HepG2 (cell line): ENCODE data around the gene PGA5. TPM values are rescaled to one million over a fixed set of nuclear protein-coding genes. Genes with fewer than 3 reads are reported as not detected.
"Not testable (repeated sequence)": the region's sequence is repeated elsewhere in the genome, so short reads cannot be mapped to it uniquely, and the experiment has no call there.

Source experiments
- ATAC-seq: fragments of 200-7000 bp; cut with Tn5 transposase; 3 replicates; pipeline ENCODE4 v1.9.1; 2020; ENCODE audit warnings: mild to moderate bottlenecking, moderate library complexity
- BruUV-seq: library from RNA; stranded (reverse); fragments of 400-500 nt; replicated peaks from 2 replicates; lab custom pipeline; 2021; lab: Mats Ljungman, UMichigan
- CTCF ChIA-PET: fragments of 300-600 bp; formaldehyde crosslinking; extraction: SDS; loops from one replicate; lab custom pipeline; 2021; ENCODE audit warnings: low total read pairs, inconsistent platforms, low intra/inter-chr PET ratio; lab: Yijun Ruan, JAX
- POLR2A ChIA-PET: fragments of 350-600 bp; sonication (Branson Sonifier 250); formaldehyde crosslinking; loops from one replicate; lab custom pipeline; 2020; ENCODE audit warnings: antibody characterized with exemption, inconsistent platforms; lab: Yijun Ruan, JAX
- DNase-seq: peaks from one replicate; pipeline ENCODE4 v3.0.0-alpha.2; 2015; ENCODE audit warnings: low spot score
- FAIRE-seq: peaks from 3 replicates; lab custom pipeline; 2011; peaks lifted over from hg19 to GRCh38; lab: Jason Lieb, UNC
- H2AFZ ChIP-seq: one replicate; pipeline ENCODE4 v1.6.1; 2011; ENCODE audit warnings: low read length, inconsistent platforms
- H3K27ac ChIP-seq: fragments of 300-600 bp; 3 replicates; pipeline ENCODE4 v1.8.0; 2011; ENCODE audit warnings: mixed run types, mild to moderate bottlenecking, mixed read lengths, low read length, inconsistent platforms; ENCODE audit not compliant: insufficient read depth; ENCODE audit errors: extremely low read length
- H3K27me3 ChIP-seq, 2 experiments: fragments of 200-600 bp in 1 of 2; 2 replicates in 1 of 2; 3 replicates in 1 of 2; pipeline versions ENCODE4 v1.6.0 to v1.8.0; 2011; ENCODE audit warnings: low read length in 2 of 2, mild to moderate bottlenecking in 2 of 2, moderate library complexity in 2 of 2, inconsistent platforms in 1 of 2; ENCODE audit not compliant: insufficient read depth in 2 of 2, control insufficient read depth in 1 of 2
- H3K36me3 ChIP-seq, 2 experiments: fragments of 200-600 bp in 1 of 2; replicated peaks in 1 of 2; 2 replicates in 1 of 2; 3 replicates in 1 of 2; pipeline versions ENCODE4 v1.5.1 to v1.8.0; 2011; ENCODE audit warnings: low read length in 2 of 2, inconsistent platforms in 1 of 2; ENCODE audit not compliant: insufficient read depth in 2 of 2, control insufficient read depth in 1 of 2
- H3K4me1 ChIP-seq: 2 replicates; pipeline ENCODE4 v1.5.1; 2012; ENCODE audit warnings: low read length, inconsistent platforms; ENCODE audit not compliant: insufficient read depth
- H3K4me2 ChIP-seq: 2 replicates; pipeline ENCODE4 v1.6.0; 2011; ENCODE audit warnings: low read depth, low read length, inconsistent platforms
- H3K4me3 ChIP-seq, 3 experiments: fragments of 200-600 bp in 1 of 3; sonication (generic), shearing (Covaris generic) in 1 of 3; replicated peaks in 1 of 3; 2 replicates each; pipeline ENCODE4 v1.5.1; 2011 to 2016; ENCODE audit warnings: low read length in 3 of 3, inconsistent platforms in 2 of 3, low read depth in 2 of 3, mild to moderate bottlenecking in 2 of 3, control low read depth in 1 of 3, mixed read lengths in 1 of 3; ENCODE audit not compliant: insufficient read depth in 1 of 3
- H3K79me2 ChIP-seq: one replicate; pipeline ENCODE4 v1.6.1; 2011; ENCODE audit warnings: low read length, inconsistent platforms; ENCODE audit not compliant: insufficient read depth
- H3K9ac ChIP-seq: 2 replicates; pipeline ENCODE4 v1.6.0; 2011; ENCODE audit warnings: mild to moderate bottlenecking, low read depth, low read length, inconsistent platforms; ENCODE audit not compliant: insufficient read depth
- H3K9me3 ChIP-seq: 2 replicates; pipeline ENCODE4 v1.5.1; 2012; ENCODE audit warnings: mild to moderate bottlenecking, low read length
- H4K20me1 ChIP-seq: 2 replicates; pipeline ENCODE4 v1.6.0; 2011; ENCODE audit warnings: inconsistent platforms, mild to moderate bottlenecking, low read length, moderate library complexity; ENCODE audit not compliant: insufficient read depth
- WGBS: methylation state at CpG from one replicate; pipeline ENCODE4 v1.1.6; 2017; ENCODE audit warnings: low lambda C conversion rate; 5-methylcytosine and 5-hydroxymethylcytosine counted together
- in situ Hi-C: cut with HindIII; loops from 2 replicates; pipeline ENCODE4 v1.10.0; 2017; ENCODE audit warnings: low pct_unique_long_range_greater_than_20kb; ENCODE audit not compliant: extremely low pct_ligation_motif_present
- intact Hi-C: fragments of 100-400 bp; cut with micrococcal nuclease; formaldehyde crosslinking; loops from one replicate; pipeline ENCODE4 v1.10.0; 2022; ENCODE audit not compliant: unreplicated experiment
- polyA plus RNA-seq, 8 experiments: library from polyadenylated mRNA; depleted of rRNA in 3 of 8; stranded (reverse) in 7 of 8; unstranded in 1 of 8; fragments of >200 nt; fragmentation: Illumina TruSeq in 4 of 8; extraction: Trizol in 4 of 8; gene quantifications; 2 replicates each; pipeline versions ENCODE4 v1.2.1 to v1.2.3, GENCODE V29; 2011 to 2016; ENCODE audit warnings: low read depth in 4 of 8, missing spikeins in 1 of 8, mixed read lengths in 1 of 8; ENCODE audit not compliant: insufficient read depth in 1 of 8
- total RNA-seq, 5 experiments: library from RNA; depleted of rRNA; stranded (reverse); fragments of >200 nt; fragmentation: Illumina TruSeq; extraction: Trizol; gene quantifications; 2 replicates each; pipeline ENCODE4 v1.2.3, GENCODE V29; 2016; ENCODE audit warnings: low read depth in 1 of 5

Gene PGA5
- total and polyA plus RNA-seq, 2 of the 13 experiments (the other 11 are each of a cell fraction or from before 2014, with no cell fraction given) = not detected

- DNase-seq, H3K4me3 ChIP-seq, H3K9ac ChIP-seq, FAIRE-seq, H3K9me3 ChIP-seq, H3K27ac ChIP-seq, BruUV-seq, H3K27me3 ChIP-seq, POLR2A ChIA-PET, intact Hi-C loops, H4K20me1 ChIP-seq, in situ Hi-C loops, CTCF ChIA-PET, H2AFZ ChIP-seq, ATAC-seq, H3K4me2 ChIP-seq, H3K4me1 ChIP-seq, H3K79me2 ChIP-seq, H3K36me3 ChIP-seq: not testable (repeated sequence)
- no CpG with 5 or more reads among the region's 15 CpGs for WGBS
Measured at GRCh38 chr11:61212202-61212601, 28.8 kb upstream of the PGA5 start.

GRCh38 chr11:61213711-61214324 lies 27.2 kb upstream of the PGA5 start:
- DNase-seq, FAIRE-seq: not testable (repeated sequence)
- WGBS = no CpG with 5 or more reads among the region's 3 CpGs

GRCh38 chr11:61218306-61218705 lies 22.7 kb upstream of the PGA5 start:
- H3K27me3 ChIP-seq, in situ Hi-C loops, H3K27ac ChIP-seq, H4K20me1 ChIP-seq, H3K4me3 ChIP-seq, H3K4me2 ChIP-seq, intact Hi-C loops, DNase-seq, BruUV-seq, H3K36me3 ChIP-seq, ATAC-seq, H3K79me2 ChIP-seq, H3K4me1 ChIP-seq, POLR2A ChIA-PET, H2AFZ ChIP-seq, CTCF ChIA-PET, FAIRE-seq, H3K9me3 ChIP-seq, H3K9ac ChIP-seq: not testable (repeated sequence)
- WGBS = no CpG with 5 or more reads among the region's 4 CpGs

More at GRCh38 chr11:61213711-61214324, 27.2 kb upstream of the PGA5 start:
- BruUV-seq, intact Hi-C loops, H3K79me2 ChIP-seq, ATAC-seq, H3K4me1 ChIP-seq, H3K27me3 ChIP-seq, H2AFZ ChIP-seq, H3K27ac ChIP-seq, H3K9ac ChIP-seq, H3K36me3 ChIP-seq, in situ Hi-C loops, H4K20me1 ChIP-seq, H3K4me2 ChIP-seq, H3K4me3 ChIP-seq, POLR2A ChIA-PET, H3K9me3 ChIP-seq, CTCF ChIA-PET: not testable (repeated sequence)

GRCh38 chr11:61219016-61219415 lies 22.0 kb upstream of the PGA5 start:
- H3K79me2 ChIP-seq, ATAC-seq, H3K4me1 ChIP-seq, H3K27ac ChIP-seq, H3K4me2 ChIP-seq, in situ Hi-C loops, H2AFZ ChIP-seq, intact Hi-C loops, H3K9me3 ChIP-seq, CTCF ChIA-PET, H3K4me3 ChIP-seq, POLR2A ChIA-PET, H3K9ac ChIP-seq, DNase-seq, H4K20me1 ChIP-seq, H3K27me3 ChIP-seq, BruUV-seq, FAIRE-seq, H3K36me3 ChIP-seq: not testable (repeated sequence)
- WGBS = 5% methylated on average over 5 of the region's 5 CpGs
